ENCODE results near the gene CDKN2AIP.

DNA sequence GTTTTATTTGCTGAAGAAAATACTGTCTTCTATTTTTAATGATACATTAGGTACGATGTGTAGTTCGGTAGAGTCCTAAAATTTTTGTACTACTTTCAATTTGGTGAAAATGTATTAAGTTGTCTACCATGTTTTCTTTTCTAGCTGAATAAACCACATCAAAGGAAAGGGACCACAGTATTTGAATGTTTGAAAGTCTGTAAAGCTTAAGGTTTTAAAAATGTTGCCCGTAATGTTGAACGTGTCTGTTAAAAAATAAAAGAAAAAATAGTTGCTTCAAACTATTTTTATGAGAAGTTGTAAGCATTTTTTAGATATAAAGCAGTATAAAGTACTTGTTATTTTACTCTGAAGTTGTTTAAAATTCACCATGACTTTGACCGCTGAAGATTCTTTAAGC is 3.2 kb downstream of the CDKN2AIP start:
- TF ChIP-seq, protein P1, sequence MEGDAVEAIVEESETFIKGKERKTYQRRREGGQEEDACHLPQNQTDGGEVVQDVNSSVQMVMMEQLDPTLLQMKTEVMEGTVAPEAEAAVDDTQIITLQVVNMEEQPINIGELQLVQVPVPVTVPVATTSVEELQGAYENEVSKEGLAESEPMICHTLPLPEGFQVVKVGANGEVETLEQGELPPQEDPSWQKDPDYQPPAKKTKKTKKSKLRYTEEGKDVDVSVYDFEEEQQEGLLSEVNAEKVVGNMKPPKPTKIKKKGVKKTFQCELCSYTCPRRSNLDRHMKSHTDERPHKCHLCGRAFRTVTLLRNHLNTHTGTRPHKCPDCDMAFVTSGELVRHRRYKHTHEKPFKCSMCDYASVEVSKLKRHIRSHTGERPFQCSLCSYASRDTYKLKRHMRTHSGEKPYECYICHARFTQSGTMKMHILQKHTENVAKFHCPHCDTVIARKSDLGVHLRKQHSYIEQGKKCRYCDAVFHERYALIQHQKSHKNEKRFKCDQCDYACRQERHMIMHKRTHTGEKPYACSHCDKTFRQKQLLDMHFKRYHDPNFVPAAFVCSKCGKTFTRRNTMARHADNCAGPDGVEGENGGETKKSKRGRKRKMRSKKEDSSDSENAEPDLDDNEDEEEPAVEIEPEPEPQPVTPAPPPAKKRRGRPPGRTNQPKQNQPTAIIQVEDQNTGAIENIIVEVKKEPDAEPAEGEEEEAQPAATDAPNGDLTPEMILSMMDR (IDR thresholded peaks at IDR 0.05), result no peak
- TF ChIP-seq POLR2A (IDR thresholded peaks at IDR 0.05), result no peak
